NCI-H510A treated with DMSO at 0.1 percent for 48 hours (cell line): ENCODE measurements around the gene MYO7B.

Source experiments
- DNase-seq: peaks from one replicate; lab custom pipeline; 2025; lab: John Stamatoyannopoulos, UW

Gene MYO7B

GRCh38 chr2:127626917-127627739 lies 91.6 kb downstream of the MYO7B start:
- no peak for DNase-seq

GRCh38 chr2:127627740-127628571 lies 92.5 kb downstream of the MYO7B start:
- DNase-seq: no peak

- DNase-seq: no peak
Measured at GRCh38 chr2:127628767-127629614, 93.5 kb downstream of the MYO7B start.

GRCh38 chr2:127629637-127630036 lies 94.2 kb downstream of the MYO7B start:
- DNase-seq: no peak

- no peak for DNase-seq
Measured at GRCh38 chr2:127630096-127630863, 94.8 kb downstream of the MYO7B start.

GRCh38 chr2:127630864-127631540 lies 95.5 kb downstream of the MYO7B start:
- no peak for DNase-seq

GRCh38 chr2:127631541-127631996 lies 96.1 kb downstream of the MYO7B start:
- DNase-seq: no peak

GRCh38 chr2:127631997-127632581 lies 96.6 kb downstream of the MYO7B start:
- DNase-seq: no peak

GRCh38 chr2:127632592-127633489 lies 97.4 kb downstream of the MYO7B start:
- DNase-seq: no peak

- no peak for DNase-seq
Measured at GRCh38 chr2:127633556-127634065, 98.1 kb downstream of the MYO7B start.

GRCh38 chr2:127634066-127634617 lies 98.7 kb downstream of the MYO7B start:
- DNase-seq: no peak

- no peak for DNase-seq
Measured at GRCh38 chr2:127634626-127635379, 99.3 kb downstream of the MYO7B start.

- DNase-seq: no peak
Measured at GRCh38 chr2:127635380-127636237, 100.1 kb downstream of the MYO7B start.

GRCh38 chr2:127636248-127637235 lies 101.1 kb downstream of the MYO7B start:
- DNase-seq: no peak

GRCh38 chr2:127637236-127637630 lies 101.8 kb downstream of the MYO7B start:
- DNase-seq: no peak
